Measurements from ENCODE around the gene SSBP1. TPM values are rescaled to one million over a fixed set of nuclear protein-coding genes. Genes with fewer than 3 reads are reported as not detected.

The SSBP1 gene

DNA sequence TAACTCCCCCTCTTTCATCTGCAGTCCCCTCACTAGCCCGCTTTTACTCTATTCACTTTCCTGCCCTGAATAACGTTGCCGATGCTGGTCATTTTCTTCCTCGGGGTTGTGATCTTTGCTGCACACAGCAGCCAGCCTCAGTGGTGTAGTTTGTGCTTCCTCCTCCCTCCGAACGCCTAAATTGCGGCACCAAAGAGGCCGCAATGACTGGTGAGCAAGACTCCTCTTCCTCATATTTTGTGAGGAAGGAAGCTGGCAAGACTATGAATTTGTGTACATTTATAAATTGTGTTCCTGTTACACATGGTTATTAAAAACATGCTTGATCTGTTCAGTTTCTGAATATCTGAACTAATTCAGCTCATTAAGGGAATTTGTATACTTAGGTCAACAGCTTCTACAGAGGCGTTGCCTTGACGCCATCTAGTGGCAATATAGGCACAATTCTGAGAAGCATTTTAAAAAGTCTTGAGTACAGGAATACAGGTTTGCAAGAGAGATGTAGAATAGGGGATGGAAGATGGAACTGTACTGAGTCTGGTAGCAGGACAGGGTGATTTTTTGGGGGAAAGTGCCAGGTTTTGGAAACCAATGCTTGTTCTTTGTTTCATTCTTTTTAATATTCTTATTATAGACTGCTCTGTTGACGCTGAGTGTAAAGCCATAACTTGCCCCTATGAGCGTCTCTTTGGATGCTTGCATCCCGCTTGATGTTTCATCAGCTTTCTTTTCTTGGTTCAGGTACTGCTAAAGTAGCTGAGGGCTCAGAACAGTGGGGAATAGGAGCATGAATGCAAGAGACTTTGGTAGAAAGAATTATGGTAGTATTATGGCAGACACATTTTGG, 47.8 kb downstream of the SSBP1 start:
- no peaks in the 10 kb centered on the region for H3K4me1 ChIP-seq (ENCODE audit: control insufficient read depth, low read depth, low read length)
- no peak overlapping the region for H3K4ac ChIP-seq (ENCODE audit: low read depth, low read length)
- no peak overlapping the region for H2BK120ac ChIP-seq (ENCODE audit: low read depth, low read length)
- no peak overlapping the region for H3K18ac ChIP-seq (ENCODE audit: low read length)
- H3K27me3 ChIP-seq (ENCODE audit: insufficient read depth, low read length, poor library complexity) = no peaks in the 10 kb centered on the region
- H3K9ac ChIP-seq (ENCODE audit: low read length) = no peak overlapping the region
- no peak overlapping the region for H2BK5ac ChIP-seq (ENCODE audit: low read length)
- no peaks in the 10 kb centered on the region for H3K36me3 ChIP-seq (ENCODE audit: control insufficient read depth, insufficient read depth, low read length)
- no peak overlapping the region for H3K27ac ChIP-seq (ENCODE audit: low read depth, low read length)
- H4K8ac ChIP-seq (ENCODE audit: low read depth, low read length) = no peak overlapping the region
- no peak overlapping the region for H2BK15ac ChIP-seq (replicated peaks; ENCODE audit: low read depth)
- H2AK5ac ChIP-seq (ENCODE audit: low read length) = no peak overlapping the region
- WGBS (ENCODE audit: extremely low coverage, insufficient coverage, low lambda C conversion rate) = no CpG with 5 or more reads among the region's 13 CpGs
- H4K5ac ChIP-seq (ENCODE audit: low read length) = no peak overlapping the region
- H3K23ac ChIP-seq (ENCODE audit: low read length) = no peak overlapping the region
- no peak overlapping the region for H3K4me3 ChIP-seq (ENCODE audit: low read length)
- DNase-seq = peak; percentile 70
- no peaks in the 10 kb centered on the region for H3K79me2 ChIP-seq (ENCODE audit: control insufficient read depth, insufficient read depth, low read length)
- no peak overlapping the region for H3K4me2 ChIP-seq (ENCODE audit: low read length)
- no peak overlapping the region for H3K56ac ChIP-seq (ENCODE audit: low read length)
- no peaks in the 10 kb centered on the region for H3K79me1 ChIP-seq (ENCODE audit: low read length)

DNA sequence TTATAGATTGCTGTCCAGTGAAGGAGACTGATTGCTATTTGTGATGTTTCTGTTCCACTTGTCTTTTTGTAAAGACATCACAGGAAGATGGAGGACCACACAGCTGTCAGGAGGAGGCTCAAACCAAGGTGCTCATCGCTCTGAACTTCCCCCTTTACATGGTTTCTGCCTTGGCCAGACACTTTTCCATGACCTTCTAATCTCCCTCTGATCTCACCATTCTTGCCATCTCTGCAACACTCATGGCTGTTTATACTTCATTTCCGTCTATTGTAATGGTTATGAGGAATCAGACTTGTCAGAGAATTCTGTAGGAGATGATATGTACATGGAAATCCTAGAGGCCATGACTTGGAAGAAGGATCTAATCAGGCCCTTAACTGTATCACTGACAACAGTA, 50.1 kb downstream of the SSBP1 start:
- no peaks in the 10 kb centered on the region for H3K4me1 ChIP-seq (ENCODE audit: control insufficient read depth, low read depth, low read length)

DNA sequence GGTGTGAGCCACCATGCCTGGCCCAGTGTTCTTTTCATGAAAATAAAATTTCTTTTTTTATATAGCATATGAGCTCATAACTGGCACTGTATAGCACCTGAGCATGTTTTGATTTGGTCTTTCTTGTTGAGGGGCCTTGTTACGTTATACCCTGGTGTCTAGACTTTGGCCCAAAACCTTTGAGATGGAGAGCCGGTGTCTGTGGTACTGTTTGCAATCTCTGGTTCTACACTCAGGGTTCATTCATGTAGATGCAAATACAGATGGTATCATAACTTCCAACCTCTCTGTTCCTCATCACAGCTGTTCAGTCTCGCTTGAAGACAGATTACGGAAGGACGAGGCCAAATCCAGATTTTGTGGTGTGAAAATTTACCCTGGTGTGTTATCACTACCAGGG, 51.8 kb downstream of the SSBP1 start, which contains the start of gene TAS2R5:
TAS2R5 (plus strand) TSS at position 301 of the 400 bp plus-strand sequence. CDS start 145 bp downstream, outside the sequence.
- Histone ChIP-seq H4K8ac (ENCODE audit: low read depth, low read length) (no peak within 1 kb of the TSS), H4K5ac (ENCODE audit: low read length) (no peak within 1 kb of the TSS), H2BK15ac (replicated peaks; ENCODE audit: low read depth) (no peak within 1 kb of the TSS), H2AK5ac (ENCODE audit: low read length) (no peak within 1 kb of the TSS), H3K79me2 (ENCODE audit: control insufficient read depth, insufficient read depth, low read length) (no peaks in the 10 kb centered on the region), H3K4ac (ENCODE audit: low read depth, low read length) (no peak within 1 kb of the TSS), H3K4me3 (ENCODE audit: low read length) (no peak within 1 kb of the TSS), H3K27ac (ENCODE audit: low read depth, low read length) (no peak within 1 kb of the TSS), H3K56ac (ENCODE audit: low read length) (no peak within 1 kb of the TSS), H2BK5ac (ENCODE audit: low read length) (no peak within 1 kb of the TSS), H3K23ac (ENCODE audit: low read length) (no peak within 1 kb of the TSS), H3K27me3 (ENCODE audit: insufficient read depth, low read length, poor library complexity) (no peaks in the 10 kb centered on the region), H2BK120ac (ENCODE audit: low read depth, low read length) (no peak within 1 kb of the TSS), H3K36me3 (ENCODE audit: control insufficient read depth, insufficient read depth, low read length) (no peaks in the 10 kb centered on the region), H3K9ac (ENCODE audit: low read length) (no peak within 1 kb of the TSS), H3K79me1 (ENCODE audit: low read length) (no peaks in the 10 kb centered on the region), H3K4me1 (ENCODE audit: control insufficient read depth, low read depth, low read length) (no peaks in the 10 kb centered on the region), H3K4me2 (ENCODE audit: low read length) (no peak within 1 kb of the TSS), H3K18ac (ENCODE audit: low read length) (no peak within 1 kb of the TSS)
- DNase-seq = no peak
- WGBS (ENCODE audit: extremely low coverage, insufficient coverage, low lambda C conversion rate) = no CpG with 5 or more reads among the region's 5 CpGs

More for the DNA sequence above, 50.1 kb downstream of the SSBP1 start:
- Histone ChIP-seq H3K79me1 (ENCODE audit: low read length) (no peaks in the 10 kb centered on the region), H3K27ac (ENCODE audit: low read depth, low read length) (no peak overlapping the region), H2AK5ac (ENCODE audit: low read length) (no peak overlapping the region), H4K8ac (ENCODE audit: low read depth, low read length) (no peak overlapping the region), H3K27me3 (ENCODE audit: insufficient read depth, low read length, poor library complexity) (no peaks in the 10 kb centered on the region), H3K4me3 (ENCODE audit: low read length) (no peak overlapping the region), H3K4me2 (ENCODE audit: low read length) (no peak overlapping the region), H4K5ac (ENCODE audit: low read length) (no peak overlapping the region), H3K79me2 (ENCODE audit: control insufficient read depth, insufficient read depth, low read length) (no peaks in the 10 kb centered on the region), H3K56ac (ENCODE audit: low read length) (no peak overlapping the region), H3K23ac (ENCODE audit: low read length) (no peak overlapping the region), H3K4ac (ENCODE audit: low read depth, low read length) (no peak overlapping the region), H2BK120ac (ENCODE audit: low read depth, low read length) (no peak overlapping the region), H2BK15ac (replicated peaks; ENCODE audit: low read depth) (no peak overlapping the region), H3K36me3 (ENCODE audit: control insufficient read depth, insufficient read depth, low read length) (no peaks in the 10 kb centered on the region), H3K18ac (ENCODE audit: low read length) (no peak overlapping the region), H3K9ac (ENCODE audit: low read length) (no peak overlapping the region), H2BK5ac (ENCODE audit: low read length) (no peak overlapping the region)
- no CpG with 5 or more reads among the region's 2 CpGs for WGBS (ENCODE audit: extremely low coverage, insufficient coverage, low lambda C conversion rate)
- no peak for DNase-seq

DNA sequence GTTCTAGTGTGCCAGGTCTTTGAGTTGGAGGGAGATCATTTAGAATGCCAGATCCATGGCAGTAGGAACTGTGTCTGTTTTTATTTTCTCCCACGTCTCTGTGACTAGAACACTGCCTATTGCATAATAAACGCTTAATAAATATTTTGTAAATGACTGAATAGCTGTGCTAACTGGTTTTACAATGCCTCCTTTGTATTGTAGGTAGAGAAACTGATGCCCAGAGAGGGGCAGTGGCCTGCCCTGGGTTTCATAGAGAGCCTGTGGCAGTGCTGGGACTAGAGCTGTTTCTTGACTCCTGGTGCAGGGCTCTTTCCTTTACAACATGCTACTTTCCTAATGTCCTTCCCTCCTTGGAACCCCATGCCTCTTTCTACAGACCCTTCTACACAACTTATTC, 54.4 kb downstream of the SSBP1 start:
- no peaks in the 10 kb centered on the region for H3K4me1 ChIP-seq (ENCODE audit: control insufficient read depth, low read depth, low read length)
- no peaks in the 10 kb centered on the region for H3K79me2 ChIP-seq (ENCODE audit: control insufficient read depth, insufficient read depth, low read length)
- no peaks in the 10 kb centered on the region for H3K27me3 ChIP-seq (ENCODE audit: insufficient read depth, low read length, poor library complexity)
- no peak overlapping the region for H3K56ac ChIP-seq (ENCODE audit: low read length)
- no peak overlapping the region for H3K4ac ChIP-seq (ENCODE audit: low read depth, low read length)
- H3K9ac ChIP-seq (ENCODE audit: low read length) = no peak overlapping the region
- no peak overlapping the region for H3K27ac ChIP-seq (ENCODE audit: low read depth, low read length)
- no peak overlapping the region for H2BK15ac ChIP-seq (replicated peaks; ENCODE audit: low read depth)
- H3K23ac ChIP-seq (ENCODE audit: low read length) = no peak overlapping the region
- H4K5ac ChIP-seq (ENCODE audit: low read length) = no peak overlapping the region
- H2BK120ac ChIP-seq (ENCODE audit: low read depth, low read length) = no peak overlapping the region
- no peak overlapping the region for H3K4me2 ChIP-seq (ENCODE audit: low read length)
- no peak overlapping the region for H4K8ac ChIP-seq (ENCODE audit: low read depth, low read length)
- no peaks in the 10 kb centered on the region for H3K36me3 ChIP-seq (ENCODE audit: control insufficient read depth, insufficient read depth, low read length)
- H3K79me1 ChIP-seq (ENCODE audit: low read length) = no peaks in the 10 kb centered on the region
- H3K18ac ChIP-seq (ENCODE audit: low read length) = no peak overlapping the region
- no peak overlapping the region for H2BK5ac ChIP-seq (ENCODE audit: low read length)
- WGBS (ENCODE audit: extremely low coverage, insufficient coverage, low lambda C conversion rate) = no CpG with 5 or more reads among the region's 2 CpGs
- no peak overlapping the region for H3K4me3 ChIP-seq (ENCODE audit: low read length)
- no peak overlapping the region for H2AK5ac ChIP-seq (ENCODE audit: low read length)
- no peak for DNase-seq

Small RNA genes lying within 50 kb of the gene (small RNA-seq; reads per million reads assigned to genes)
- gene RNU1-82P (ENCODE audit: insufficient read depth) = not detected
